ENCODE results near the gene ACO1. TPM values are rescaled to one million over a fixed set of nuclear protein-coding genes. Genes with fewer than 3 reads are reported as not detected.

The ACO1 gene
- total RNA-seq, 2 donors from 2014 or later, result 35.0 to 50.8 TPM

GRCh38 chr9:32376285-32376684, 8.2 kb upstream of the ACO1 start:
- DNase-seq, result no peak
- H3K27me3 ChIP-seq, result no peaks in the 10 kb centered on the region
- H3K9ac ChIP-seq (ENCODE audit: low read depth in 2 of 2, low read length in 2 of 2), result no peak overlapping the region
- no peak overlapping the region for H3K27ac ChIP-seq
- no peaks in the 10 kb centered on the region for H3K4me1 ChIP-seq
- intact Hi-C loops (cut with DNase I), result loop anchor here (5.0 kb wide), 2 partner anchors 56 to 596 kb away; no protein-coding TSS in a partner anchor
- no peak overlapping the region for H3K4me3 ChIP-seq
- H3K36me3 ChIP-seq, result no peaks in the 10 kb centered on the region
- TF ChIP-seq, protein P1, sequence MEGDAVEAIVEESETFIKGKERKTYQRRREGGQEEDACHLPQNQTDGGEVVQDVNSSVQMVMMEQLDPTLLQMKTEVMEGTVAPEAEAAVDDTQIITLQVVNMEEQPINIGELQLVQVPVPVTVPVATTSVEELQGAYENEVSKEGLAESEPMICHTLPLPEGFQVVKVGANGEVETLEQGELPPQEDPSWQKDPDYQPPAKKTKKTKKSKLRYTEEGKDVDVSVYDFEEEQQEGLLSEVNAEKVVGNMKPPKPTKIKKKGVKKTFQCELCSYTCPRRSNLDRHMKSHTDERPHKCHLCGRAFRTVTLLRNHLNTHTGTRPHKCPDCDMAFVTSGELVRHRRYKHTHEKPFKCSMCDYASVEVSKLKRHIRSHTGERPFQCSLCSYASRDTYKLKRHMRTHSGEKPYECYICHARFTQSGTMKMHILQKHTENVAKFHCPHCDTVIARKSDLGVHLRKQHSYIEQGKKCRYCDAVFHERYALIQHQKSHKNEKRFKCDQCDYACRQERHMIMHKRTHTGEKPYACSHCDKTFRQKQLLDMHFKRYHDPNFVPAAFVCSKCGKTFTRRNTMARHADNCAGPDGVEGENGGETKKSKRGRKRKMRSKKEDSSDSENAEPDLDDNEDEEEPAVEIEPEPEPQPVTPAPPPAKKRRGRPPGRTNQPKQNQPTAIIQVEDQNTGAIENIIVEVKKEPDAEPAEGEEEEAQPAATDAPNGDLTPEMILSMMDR (IDR thresholded peaks at IDR 0.05), result no peak
- H3K9me3 ChIP-seq, result no peaks in the 10 kb centered on the region

GRCh38 chr9:32378496-32378895, 5.9 kb upstream of the ACO1 start:
- intact Hi-C loops (cut with DNase I), result loop anchor here (2.0 to 5.0 kb wide), 3 partner anchors 54 to 594 kb away; no protein-coding TSS in a partner anchor
- H3K36me3 ChIP-seq, result no peaks in the 10 kb centered on the region

DNA sequence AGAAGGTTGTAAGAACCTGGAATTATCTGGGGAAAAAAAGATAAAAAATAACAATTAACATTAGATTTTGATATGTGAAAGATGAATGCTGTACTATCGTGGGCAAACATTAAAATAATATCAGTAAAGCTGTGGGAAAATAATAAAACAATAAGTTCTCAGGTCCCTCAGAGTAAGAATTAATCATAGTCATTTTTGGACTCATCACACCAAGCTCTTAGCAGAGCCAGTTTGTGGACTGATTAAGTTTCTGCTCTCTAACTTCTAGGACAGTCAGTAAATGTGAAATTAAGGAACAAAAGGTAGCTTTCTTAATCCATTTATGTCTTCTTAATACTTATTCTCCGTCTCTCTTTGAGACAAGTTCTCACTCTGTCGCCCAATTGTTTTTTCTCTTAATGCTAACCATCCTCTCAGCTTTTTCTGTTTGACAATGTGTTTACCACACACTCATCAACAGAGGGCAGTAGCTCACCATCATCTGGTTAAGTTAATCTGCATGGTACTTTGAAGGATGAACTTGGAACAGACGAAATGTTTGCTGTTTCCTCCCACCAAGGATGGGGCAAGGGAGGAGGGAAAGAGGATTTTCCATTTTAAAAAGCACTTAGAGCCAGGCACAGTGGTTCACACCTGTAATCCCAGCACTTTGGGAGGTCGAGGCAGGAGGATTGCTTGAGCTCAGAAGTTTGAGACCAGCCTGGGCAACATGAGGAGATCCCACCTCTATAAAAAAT, 5.3 kb upstream of the ACO1 start:
- H3K27me3 ChIP-seq, result no peaks in the 10 kb centered on the region
- no peaks in the 10 kb centered on the region for H3K4me1 ChIP-seq
- no peak overlapping the region for H3K9ac ChIP-seq (ENCODE audit: low read depth in 2 of 2, low read length in 2 of 2)
- no peak overlapping the region for H3K27ac ChIP-seq
- TF ChIP-seq, protein P1 (IDR thresholded peaks at IDR 0.05), result peak; percentile 62
- H3K4me3 ChIP-seq, result no peak overlapping the region
- DNase-seq, result peak; percentile 59
- no peaks in the 10 kb centered on the region for H3K36me3 ChIP-seq
- intact Hi-C loops (cut with DNase I), result loop anchor here (2.0 to 5.0 kb wide), 3 partner anchors 53 to 593 kb away; no protein-coding TSS in a partner anchor
- no peaks in the 10 kb centered on the region for H3K9me3 ChIP-seq

More at GRCh38 chr9:32378496-32378895, 5.9 kb upstream of the ACO1 start:
- TF ChIP-seq, protein P1 (IDR thresholded peaks at IDR 0.05), result peak; percentile 73
- DNase-seq, result peak; percentile 44
- H3K9me3 ChIP-seq, result no peaks in the 10 kb centered on the region
- H3K4me1 ChIP-seq, result no peaks in the 10 kb centered on the region
- H3K4me3 ChIP-seq, result no peak overlapping the region
- H3K27ac ChIP-seq, result no peak overlapping the region
- H3K27me3 ChIP-seq, result no peaks in the 10 kb centered on the region
- H3K9ac ChIP-seq (ENCODE audit: low read depth in 2 of 2, low read length in 2 of 2), result no peak overlapping the region

GRCh38 chr9:32380944-32381343, 3.5 kb upstream of the ACO1 start:
- Histone ChIP-seq H3K4me3 (no peak overlapping the region), H3K27ac (no peak overlapping the region), H3K9me3 (no peaks in the 10 kb centered on the region), H3K4me1 (no peaks in the 10 kb centered on the region), H3K9ac (ENCODE audit: low read depth in 2 of 2, low read length in 2 of 2) (no peak overlapping the region), H3K36me3 (no peaks in the 10 kb centered on the region), H3K27me3 (no peaks in the 10 kb centered on the region)
- DNase-seq, result no peak
- TF ChIP-seq, protein P1 (IDR thresholded peaks at IDR 0.05), result no peak
- intact Hi-C loops (cut with DNase I), result loop anchor here (5.0 kb wide), 1 partner anchor 146 kb away; the partner anchor contains the start of gene RIGI

DNA sequence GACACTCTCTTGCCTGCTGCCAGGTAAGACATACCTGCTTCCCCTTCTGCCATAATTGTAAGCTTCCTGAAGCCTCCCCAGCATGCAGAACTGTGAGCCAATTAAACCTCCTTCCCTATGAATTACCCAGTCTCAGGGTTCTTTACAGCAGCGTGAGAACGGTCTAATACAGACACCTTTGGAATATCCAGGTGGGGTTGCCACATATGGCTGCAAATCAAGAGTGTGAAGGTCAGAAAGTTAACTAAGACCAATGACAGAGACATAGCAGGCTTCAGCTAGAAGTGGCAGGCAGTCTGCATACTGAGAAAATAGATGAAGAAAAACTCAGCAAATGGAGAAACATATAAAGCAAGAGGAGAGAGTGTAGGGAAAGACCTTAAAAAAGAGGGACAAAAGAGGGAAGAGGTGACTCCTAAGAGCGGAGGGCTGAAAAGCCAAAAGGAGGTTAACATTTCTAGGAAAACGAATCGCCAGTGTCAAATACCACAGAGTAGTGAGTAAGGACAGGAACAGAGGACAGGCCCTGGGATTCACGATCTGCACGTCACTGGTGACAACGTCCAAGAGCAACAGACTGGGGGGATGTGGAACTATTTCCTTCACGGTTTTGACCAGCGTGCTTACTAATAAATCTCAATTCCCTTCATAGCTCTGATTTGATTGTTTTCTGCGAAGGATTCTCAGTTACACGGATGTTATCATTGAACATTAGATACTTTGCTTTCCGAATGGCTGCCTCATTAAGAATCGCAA, 1.7 kb upstream of the ACO1 start:
- no peak overlapping the region for H3K27ac ChIP-seq
- H3K27me3 ChIP-seq, result no peaks in the 10 kb centered on the region
- no peaks in the 10 kb centered on the region for H3K36me3 ChIP-seq
- intact Hi-C loops (cut with DNase I), result loop anchor here (2.0 to 5.0 kb wide), 2 partner anchors 145 to 190 kb away; partner anchors contain the start of genes NDUFB6 and RIGI
- no peak for DNase-seq
- H3K4me1 ChIP-seq, result no peaks in the 10 kb centered on the region
- no peak overlapping the region for H3K9ac ChIP-seq (ENCODE audit: low read depth in 2 of 2, low read length in 2 of 2)
- TF ChIP-seq, protein P1 (IDR thresholded peaks at IDR 0.05), result no peak
- no peaks in the 10 kb centered on the region for H3K9me3 ChIP-seq
- H3K4me3 ChIP-seq, result no peak overlapping the region
